ENCODE data around the gene FARP1.

The FARP1 gene

DNA sequence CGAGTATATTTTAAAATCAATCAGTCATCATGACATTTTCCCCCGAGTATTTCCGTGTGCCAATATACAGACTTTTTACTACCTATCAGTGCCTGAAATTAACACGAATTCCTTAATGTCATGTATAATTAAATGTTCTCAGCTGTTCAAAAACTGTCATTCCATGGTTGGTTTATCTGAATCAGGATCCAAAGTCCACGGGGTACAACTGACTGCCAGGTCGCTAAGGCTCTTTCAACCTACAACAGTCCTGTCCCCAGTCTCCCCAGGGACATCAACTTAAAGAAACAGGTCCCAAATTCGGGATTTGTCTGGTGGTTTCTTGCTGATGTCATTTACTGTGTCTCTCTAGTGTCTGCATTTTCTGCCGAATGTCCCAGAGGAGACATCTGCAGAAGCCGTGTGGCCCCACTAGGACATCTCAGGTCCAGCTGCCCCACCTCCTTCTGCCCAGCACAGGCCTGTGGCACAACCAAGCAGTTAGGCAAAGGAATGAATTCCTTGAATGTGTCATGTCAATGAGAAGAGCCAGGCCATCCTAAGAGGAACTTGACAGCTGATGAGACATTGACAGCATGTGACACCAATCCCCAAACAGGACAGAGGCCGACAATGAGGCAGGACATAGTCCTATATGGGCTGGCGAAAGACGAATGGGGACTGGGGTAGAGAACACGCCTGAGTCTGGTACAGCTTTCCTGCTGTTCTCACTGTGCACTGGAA lies 324.5 kb downstream of the FARP1 start:
- H3K36me3 ChIP-seq (ENCODE audit: low read depth) = peaks cover 97% of the 10 kb centered on the region
- no peaks in the 10 kb centered on the region for H3K4me1 ChIP-seq (ENCODE audit: insufficient read depth, poor library complexity, severe bottlenecking)

DNA sequence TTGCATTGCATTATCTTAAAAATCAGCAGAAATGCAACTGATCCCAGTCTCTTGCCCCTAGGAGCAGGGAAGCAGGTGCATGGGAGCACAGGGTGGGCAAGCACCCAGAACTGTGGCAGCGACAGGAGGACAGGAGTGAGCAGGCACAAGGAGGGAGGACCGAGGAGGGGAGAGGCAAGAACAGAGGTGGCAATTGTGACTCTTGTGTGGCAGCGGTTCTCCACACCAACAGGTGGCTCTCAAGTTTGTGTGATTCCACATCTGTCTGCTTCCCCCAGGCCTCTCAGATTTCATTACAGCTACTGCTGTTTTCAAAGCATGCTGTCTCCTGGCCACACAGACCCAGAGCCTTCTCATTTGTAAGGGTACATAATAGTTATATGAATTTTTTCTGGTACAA lies 325.5 kb downstream of the FARP1 start:
- H3K36me3 ChIP-seq (ENCODE audit: low read depth) = peaks cover 94% of the 10 kb centered on the region
- H3K4me1 ChIP-seq (ENCODE audit: insufficient read depth, poor library complexity, severe bottlenecking) = no peaks in the 10 kb centered on the region
- H3K9me3 ChIP-seq (ENCODE audit: severe bottlenecking) = no peaks in the 10 kb centered on the region
- H3K4me3 ChIP-seq (ENCODE audit: severe bottlenecking) = no peak overlapping the region
- TF ChIP-seq, protein P1, sequence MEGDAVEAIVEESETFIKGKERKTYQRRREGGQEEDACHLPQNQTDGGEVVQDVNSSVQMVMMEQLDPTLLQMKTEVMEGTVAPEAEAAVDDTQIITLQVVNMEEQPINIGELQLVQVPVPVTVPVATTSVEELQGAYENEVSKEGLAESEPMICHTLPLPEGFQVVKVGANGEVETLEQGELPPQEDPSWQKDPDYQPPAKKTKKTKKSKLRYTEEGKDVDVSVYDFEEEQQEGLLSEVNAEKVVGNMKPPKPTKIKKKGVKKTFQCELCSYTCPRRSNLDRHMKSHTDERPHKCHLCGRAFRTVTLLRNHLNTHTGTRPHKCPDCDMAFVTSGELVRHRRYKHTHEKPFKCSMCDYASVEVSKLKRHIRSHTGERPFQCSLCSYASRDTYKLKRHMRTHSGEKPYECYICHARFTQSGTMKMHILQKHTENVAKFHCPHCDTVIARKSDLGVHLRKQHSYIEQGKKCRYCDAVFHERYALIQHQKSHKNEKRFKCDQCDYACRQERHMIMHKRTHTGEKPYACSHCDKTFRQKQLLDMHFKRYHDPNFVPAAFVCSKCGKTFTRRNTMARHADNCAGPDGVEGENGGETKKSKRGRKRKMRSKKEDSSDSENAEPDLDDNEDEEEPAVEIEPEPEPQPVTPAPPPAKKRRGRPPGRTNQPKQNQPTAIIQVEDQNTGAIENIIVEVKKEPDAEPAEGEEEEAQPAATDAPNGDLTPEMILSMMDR (IDR thresholded peaks at IDR 0.05; ENCODE audit: poor library complexity, severe bottlenecking) = no peak
- H3K27ac ChIP-seq (ENCODE audit: poor library complexity, severe bottlenecking) = no peak overlapping the region
- H3K27me3 ChIP-seq (ENCODE audit: insufficient read depth, poor library complexity, severe bottlenecking) = no peaks in the 10 kb centered on the region
- DNase-seq (ENCODE audit: low spot score) = no peak
- ATAC-seq (ENCODE audit: low read depth) = no peak

More for the DNA sequence above, 324.5 kb downstream of the FARP1 start:
- no peaks in the 10 kb centered on the region for H3K9me3 ChIP-seq (ENCODE audit: severe bottlenecking)
- H3K27me3 ChIP-seq (ENCODE audit: insufficient read depth, poor library complexity, severe bottlenecking) = no peaks in the 10 kb centered on the region
- ATAC-seq (ENCODE audit: low read depth) (no peak), DNase-seq (ENCODE audit: low spot score) (no peak)
- TF ChIP-seq, protein P1 (IDR thresholded peaks at IDR 0.05; ENCODE audit: poor library complexity, severe bottlenecking) = no peak
- H3K27ac ChIP-seq (ENCODE audit: poor library complexity, severe bottlenecking) = no peak overlapping the region
- no peak overlapping the region for H3K4me3 ChIP-seq (ENCODE audit: severe bottlenecking)

DNA sequence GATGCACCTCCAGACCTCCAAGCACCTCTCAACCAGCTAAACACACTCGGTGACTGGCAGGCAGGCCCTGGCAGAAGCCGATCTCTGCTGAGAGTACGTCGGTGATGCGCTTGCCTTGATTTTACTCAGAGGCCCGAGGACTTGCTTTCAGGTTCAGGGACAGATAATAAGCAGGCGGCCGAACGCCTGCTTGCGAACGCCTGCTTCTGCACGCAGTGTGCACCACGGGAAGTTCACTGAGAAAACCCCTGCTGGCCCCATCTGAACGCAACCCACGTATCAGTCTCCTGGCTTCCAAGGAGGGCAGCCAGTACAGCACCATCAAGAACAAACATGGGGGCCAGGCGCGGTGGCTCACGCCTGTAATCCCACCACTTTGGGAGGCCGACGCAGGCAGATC lies 326.0 kb downstream of the FARP1 start:
- Histone ChIP-seq H3K4me1 (ENCODE audit: insufficient read depth, poor library complexity, severe bottlenecking) (no peaks in the 10 kb centered on the region), H3K9me3 (ENCODE audit: severe bottlenecking) (no peaks in the 10 kb centered on the region), H3K36me3 (ENCODE audit: low read depth) (peaks cover 94% of the 10 kb centered on the region), H3K27ac (ENCODE audit: poor library complexity, severe bottlenecking) (no peak overlapping the region), H3K4me3 (ENCODE audit: severe bottlenecking) (no peak overlapping the region), H3K27me3 (ENCODE audit: insufficient read depth, poor library complexity, severe bottlenecking) (no peaks in the 10 kb centered on the region)
- ATAC-seq (ENCODE audit: low read depth) (no peak), DNase-seq (ENCODE audit: low spot score) (no peak)
- TF ChIP-seq, protein P1 (IDR thresholded peaks at IDR 0.05; ENCODE audit: poor library complexity, severe bottlenecking) = no peak

DNA sequence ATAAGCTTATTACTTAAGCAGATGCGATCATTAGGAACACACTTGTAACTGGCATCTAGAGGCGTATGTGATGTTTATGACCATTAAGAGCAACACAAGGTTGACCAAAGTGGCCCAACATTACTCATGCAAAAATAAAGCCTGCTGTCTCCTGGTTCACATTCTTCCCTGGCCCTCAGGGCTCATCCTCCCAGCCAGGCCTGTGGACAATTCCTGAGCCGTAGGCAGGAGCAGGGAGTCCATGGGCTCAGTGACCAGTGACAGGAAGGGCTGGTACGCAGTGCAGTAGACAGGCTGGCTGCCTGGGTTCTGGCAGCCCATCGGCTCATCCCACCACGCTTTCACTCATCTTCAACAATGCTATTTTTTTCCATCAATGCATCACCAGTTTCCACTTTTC lies 328.0 kb downstream of the FARP1 start:
- Histone ChIP-seq H3K4me3 (ENCODE audit: severe bottlenecking) (no peak overlapping the region), H3K27me3 (ENCODE audit: insufficient read depth, poor library complexity, severe bottlenecking) (no peaks in the 10 kb centered on the region), H3K36me3 (ENCODE audit: low read depth) (peaks cover 95% of the 10 kb centered on the region), H3K27ac (ENCODE audit: poor library complexity, severe bottlenecking) (no peak overlapping the region), H3K9me3 (ENCODE audit: severe bottlenecking) (no peaks in the 10 kb centered on the region), H3K4me1 (ENCODE audit: insufficient read depth, poor library complexity, severe bottlenecking) (peaks cover under 1% of the 10 kb centered on the region)
- DNase-seq (ENCODE audit: low spot score) = no peak
- ATAC-seq (ENCODE audit: low read depth) = no peak
- TF ChIP-seq, protein P1 (IDR thresholded peaks at IDR 0.05; ENCODE audit: poor library complexity, severe bottlenecking) = no peak

DNA sequence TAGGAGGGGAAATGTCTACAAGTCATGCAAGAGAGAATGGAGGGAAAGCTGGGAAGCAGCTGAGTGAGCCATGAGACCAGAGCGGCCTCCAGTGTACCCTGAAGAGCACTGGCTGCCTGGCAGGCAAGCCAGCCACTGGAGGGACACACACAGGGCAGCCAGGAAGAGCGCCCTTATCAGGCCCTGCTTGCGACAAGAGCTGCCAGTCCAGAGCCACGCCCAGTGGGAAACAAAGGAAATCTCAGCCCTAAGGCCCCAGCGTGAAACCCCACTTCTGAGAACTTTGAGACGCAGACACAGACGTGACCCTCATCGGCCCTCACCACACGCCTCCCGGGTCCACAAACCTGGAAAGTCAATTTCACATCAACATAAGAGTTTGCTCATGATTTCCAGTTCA lies 329.0 kb downstream of the FARP1 start:
- no peak overlapping the region for H3K4me3 ChIP-seq (ENCODE audit: severe bottlenecking)
- H3K9me3 ChIP-seq (ENCODE audit: severe bottlenecking) = no peaks in the 10 kb centered on the region
- TF ChIP-seq, protein P1 (IDR thresholded peaks at IDR 0.05; ENCODE audit: poor library complexity, severe bottlenecking) = no peak
- ATAC-seq (ENCODE audit: low read depth) (no peak), DNase-seq (ENCODE audit: low spot score) (no peak)
- peaks cover 11% of the 10 kb centered on the region for H3K4me1 ChIP-seq (ENCODE audit: insufficient read depth, poor library complexity, severe bottlenecking)
- peaks cover 86% of the 10 kb centered on the region for H3K36me3 ChIP-seq (ENCODE audit: low read depth)
- H3K27me3 ChIP-seq (ENCODE audit: insufficient read depth, poor library complexity, severe bottlenecking) = no peaks in the 10 kb centered on the region
- no peak overlapping the region for H3K27ac ChIP-seq (ENCODE audit: poor library complexity, severe bottlenecking)

Data from RWPE2 (cell line).